OCI-LY1 (cell line): ENCODE results near the gene TCF4.

ENCODE experiments used
- H2AFZ ChIP-seq: fragments of 200-600 bp; sonication (generic), shearing (Covaris generic); 2 replicates; pipeline ENCODE4 v1.6.0; 2014; ENCODE audit warnings: antibody characterized with exemption, mild to moderate bottlenecking, low read length
- H3F3A ChIP-seq: fragments of 200-600 bp; sonication (generic), shearing (Covaris generic); 2 replicates; pipeline ENCODE4 v1.6.0; 2014; ENCODE audit warnings: mild to moderate bottlenecking, antibody characterized with exemption, low read length, moderate library complexity; ENCODE audit not compliant: insufficient read depth
- H3K27ac ChIP-seq: fragments of 200-600 bp; sonication (generic); 2 replicates; pipeline ENCODE4 v1.5.1; 2014; ENCODE audit warnings: low read length, mixed run types, mild to moderate bottlenecking, low read depth; ENCODE audit not compliant: poor library complexity, severe bottlenecking
- H3K27me3 ChIP-seq: fragments of 200-600 bp; sonication (generic); 2 replicates; pipeline ENCODE4 v1.6.0; 2014; ENCODE audit warnings: antibody characterized with exemption, mild to moderate bottlenecking, low read length, moderate library complexity; ENCODE audit not compliant: insufficient read depth
- H3K36me3 ChIP-seq: fragments of 200-600 bp; sonication (generic); 2 replicates; pipeline ENCODE4 v1.6.1; 2014; ENCODE audit warnings: mild to moderate bottlenecking, antibody characterized with exemption, low read length, moderate library complexity, mixed read lengths; ENCODE audit not compliant: insufficient read depth
- H3K4me1 ChIP-seq: fragments of 200-600 bp; sonication (generic); 2 replicates; pipeline ENCODE4 v1.5.1; 2014; ENCODE audit warnings: mild to moderate bottlenecking, low read length, moderate library complexity; ENCODE audit not compliant: insufficient read depth, severe bottlenecking
- H3K4me2 ChIP-seq: fragments of 200-600 bp; sonication (generic), shearing (Covaris generic); 2 replicates; pipeline ENCODE4 v1.6.1; 2014; ENCODE audit warnings: low read length
- H3K4me3 ChIP-seq: fragments of 200-600 bp; sonication (generic); 2 replicates; pipeline ENCODE4 v1.5.1; 2014; ENCODE audit warnings: low read length, low read depth, mild to moderate bottlenecking, mixed read lengths; ENCODE audit not compliant: poor library complexity, severe bottlenecking
- H3K79me2 ChIP-seq: fragments of 200-600 bp; shearing (Covaris generic); 2 replicates; pipeline ENCODE4 v1.6.1; 2016; ENCODE audit warnings: mixed run types, low read length, mixed read lengths; ENCODE audit not compliant: insufficient read depth
- H3K9ac ChIP-seq: fragments of 200-600 bp; sonication (generic), shearing (Covaris generic); 2 replicates; pipeline ENCODE4 v1.6.1; 2014; ENCODE audit warnings: mild to moderate bottlenecking, low read length, mixed read lengths
- H3K9me2 ChIP-seq: fragments of 200-600 bp; sonication (generic), shearing (Covaris generic); 2 replicates; pipeline ENCODE4 v1.6.1; 2014; ENCODE audit warnings: low read depth, mild to moderate bottlenecking, low read length, mixed read lengths
- H3K9me3 ChIP-seq: fragments of 200-600 bp; shearing (Covaris generic); 2 replicates; pipeline ENCODE4 v1.6.1; 2014; ENCODE audit warnings: low read length, mixed read lengths
- H4K20me1 ChIP-seq: fragments of 200-600 bp; sonication (generic), shearing (Covaris generic); 2 replicates; pipeline ENCODE4 v1.6.0; 2016; ENCODE audit warnings: mild to moderate bottlenecking, low read length; ENCODE audit not compliant: insufficient read depth
- CTCF ChIP-seq: fragments of 200-600 bp; sonication (generic), shearing (Covaris generic); IDR thresholded peaks from 2 replicates; pipeline ENCODE4 v1.5.1; 2017; ENCODE audit warnings: mild to moderate bottlenecking, antibody characterized with exemption, low read length, moderate library complexity, mixed read lengths
- EZH2 ChIP-seq: fragments of 200-600 bp; sonication (generic), shearing (Covaris generic); IDR thresholded peaks from 2 replicates; pipeline ENCODE4 v1.8.0; 2017; ENCODE audit warnings: borderline replicate concordance, mixed run types, mild to moderate bottlenecking, antibody characterized with exemption, low read length, moderate library complexity, mixed read lengths

Gene TCF4

GRCh38 chr18:55486936-55487335, 101.1 kb downstream of the TCF4 start:
- Histone ChIP-seq H2AFZ (no peak overlapping the region), H3F3A (no peaks in the 10 kb centered on the region), H3K27me3 (no peaks in the 10 kb centered on the region), H3K4me1 (peaks cover 90% of the 10 kb centered on the region), H3K27ac (peak overlapping the region; percentile 16), H3K9ac (no peak overlapping the region), H3K4me2 (no peak overlapping the region), H3K4me3 (no peak overlapping the region), H4K20me1 (no peaks in the 10 kb centered on the region), H3K79me2 (peaks cover 25% of the 10 kb centered on the region), H3K36me3 (no peaks in the 10 kb centered on the region), H3K9me3 (no peaks in the 10 kb centered on the region), H3K9me2 (no peaks in the 10 kb centered on the region)
- TF ChIP-seq EZH2, result no peak
- TF ChIP-seq CTCF, result no peak

GRCh38 chr18:55485666-55486065, 102.3 kb downstream of the TCF4 start:
- peaks cover 28% of the 10 kb centered on the region for H3K79me2 ChIP-seq
- no peaks in the 10 kb centered on the region for H3K27me3 ChIP-seq
- peak overlapping the region; percentile 52 for H3K27ac ChIP-seq
- H2AFZ ChIP-seq, result no peak overlapping the region
- H3K36me3 ChIP-seq, result no peaks in the 10 kb centered on the region
- no peak overlapping the region for H3K4me2 ChIP-seq
- TF ChIP-seq CTCF, result no peak
- TF ChIP-seq EZH2, result no peak
- H4K20me1 ChIP-seq, result no peaks in the 10 kb centered on the region
- no peaks in the 10 kb centered on the region for H3K9me2 ChIP-seq
- H3K4me1 ChIP-seq, result peaks cover 77% of the 10 kb centered on the region
- no peak overlapping the region for H3K9ac ChIP-seq
- no peaks in the 10 kb centered on the region for H3F3A ChIP-seq
- H3K9me3 ChIP-seq, result no peaks in the 10 kb centered on the region
- no peak overlapping the region for H3K4me3 ChIP-seq

- Histone ChIP-seq H3K9me3 (no peaks in the 10 kb centered on the region), H3K4me1 (peaks cover 77% of the 10 kb centered on the region), H3F3A (no peaks in the 10 kb centered on the region), H3K27ac (peak overlapping the region; percentile 52), H3K36me3 (no peaks in the 10 kb centered on the region), H3K9me2 (no peaks in the 10 kb centered on the region), H2AFZ (no peak overlapping the region), H3K4me2 (peak overlapping the region; percentile 11; the same call in 1 of the 2 replicates), H3K4me3 (no peak overlapping the region), H3K9ac (no peak overlapping the region), H3K27me3 (no peaks in the 10 kb centered on the region), H3K79me2 (peaks cover 28% of the 10 kb centered on the region), H4K20me1 (no peaks in the 10 kb centered on the region)
- TF ChIP-seq EZH2 (no peak), CTCF (no peak)
Measured at GRCh38 chr18:55484773-55485172, 103.2 kb downstream of the TCF4 start.
